Measurements from ENCODE around the gene OR51B5. TPM values are rescaled to one million over a fixed set of nuclear protein-coding genes. Genes with fewer than 3 reads are reported as not detected.
"Not testable (repeated sequence)": the region's sequence is repeated elsewhere in the genome, so short reads cannot be mapped to it uniquely, and the experiment has no call there.

OR51B5 gene
- total RNA-seq, 1 donor from 2014 or later, result 0.21 TPM

GRCh38 chr11:5364214-5364613, 20.9 kb upstream of the OR51B5 start:
- Mint-ChIP-seq H3K4me1 (no peaks in the 10 kb centered on the region), H3K4me3 (no peak overlapping the region), H3K27ac (ENCODE audit: unreplicated experiment) (no peak overlapping the region), H3K36me3 (ENCODE audit: low read depth) (no peaks in the 10 kb centered on the region), H3K9me3 (peaks cover 3% of the 10 kb centered on the region), H3K27me3 (ENCODE audit: low read depth) (peaks cover 4% of the 10 kb centered on the region)
- TF ChIP-seq CTCF (conservative IDR thresholded peaks at IDR 0.05), result no peak
- DNase-seq (ENCODE audit: low read depth, low spot score), result no peak

GRCh38 chr11:5363679-5364078, 20.4 kb upstream of the OR51B5 start:
- TF ChIP-seq CTCF (conservative IDR thresholded peaks at IDR 0.05), result no peak
- peaks cover 4% of the 10 kb centered on the region for H3K27me3 Mint-ChIP-seq (ENCODE audit: low read depth)
- no peak overlapping the region for H3K27ac Mint-ChIP-seq (ENCODE audit: unreplicated experiment)
- no peak for DNase-seq (ENCODE audit: low read depth, low spot score)
- peaks cover 3% of the 10 kb centered on the region for H3K9me3 Mint-ChIP-seq
- no peaks in the 10 kb centered on the region for H3K36me3 Mint-ChIP-seq (ENCODE audit: low read depth)
- H3K4me1 Mint-ChIP-seq, result no peaks in the 10 kb centered on the region
- H3K4me3 Mint-ChIP-seq, result no peak overlapping the region

GRCh38 chr11:5362017-5362625, 18.8 kb upstream of the OR51B5 start:
- peaks cover 4% of the 10 kb centered on the region for H3K27me3 Mint-ChIP-seq (ENCODE audit: low read depth)
- no peak overlapping the region for H3K4me3 Mint-ChIP-seq
- H3K27ac Mint-ChIP-seq (ENCODE audit: unreplicated experiment), result no peak overlapping the region
- DNase-seq (ENCODE audit: low read depth, low spot score), result no peak
- H3K36me3 Mint-ChIP-seq (ENCODE audit: low read depth), result no peaks in the 10 kb centered on the region
- H3K4me1 Mint-ChIP-seq, result no peaks in the 10 kb centered on the region
- H3K9me3 Mint-ChIP-seq, result peaks cover 3% of the 10 kb centered on the region
- TF ChIP-seq CTCF (conservative IDR thresholded peaks at IDR 0.05), result no peak

- H3K27ac Mint-ChIP-seq (ENCODE audit: unreplicated experiment); H3K9me3 Mint-ChIP-seq; H3K36me3 Mint-ChIP-seq (ENCODE audit: low read depth); H3K4me1 Mint-ChIP-seq; H3K4me3 Mint-ChIP-seq; H3K27me3 Mint-ChIP-seq (ENCODE audit: low read depth); DNase-seq (ENCODE audit: low read depth, low spot score): not testable (repeated sequence)
Observed at GRCh38 chr11:5356031-5356430, 12.7 kb upstream of the OR51B5 start.

GRCh38 chr11:5351208-5351607, 7.9 kb upstream of the OR51B5 start, which contains the start of gene OR51B6:
Gene OR51B6 (plus strand): TSS chr11:5351508. CDS start chr11:5351508, 0 bp downstream.
- Mint-ChIP-seq H3K9me3 (no peaks in the 10 kb centered on the region), H3K36me3 (ENCODE audit: low read depth) (no peaks in the 10 kb centered on the region), H3K4me1 (no peaks in the 10 kb centered on the region), H3K27me3 (ENCODE audit: low read depth) (peaks cover 33% of the 10 kb centered on the region), H3K4me3 (no peak within 1 kb of the TSS), H3K27ac (ENCODE audit: unreplicated experiment) (no peak within 1 kb of the TSS)
- DNase-seq (ENCODE audit: low read depth, low spot score), result no peak
- no peak for TF ChIP-seq CTCF (conservative IDR thresholded peaks at IDR 0.05)

- DNase-seq (ENCODE audit: low read depth, low spot score), result no peak
- no peaks in the 10 kb centered on the region for H3K4me1 Mint-ChIP-seq
- H3K27ac Mint-ChIP-seq (ENCODE audit: unreplicated experiment), result no peak overlapping the region
- TF ChIP-seq CTCF (conservative IDR thresholded peaks at IDR 0.05), result no peak
- peaks cover 43% of the 10 kb centered on the region for H3K27me3 Mint-ChIP-seq (ENCODE audit: low read depth)
- no peaks in the 10 kb centered on the region for H3K9me3 Mint-ChIP-seq
- H3K36me3 Mint-ChIP-seq (ENCODE audit: low read depth), result no peaks in the 10 kb centered on the region
- H3K4me3 Mint-ChIP-seq, result no peak overlapping the region
Observed at GRCh38 chr11:5349550-5349949, 6.2 kb upstream of the OR51B5 start.
